ENCODE results near the gene TUBG1. TPM values are rescaled to one million over a fixed set of nuclear protein-coding genes. Genes with fewer than 3 reads are reported as not detected.

Gene TUBG1
- total RNA-seq = 30.3 TPM
- long read RNA-seq, transcript TUBG1-201 (11 exons, 1,611 nt) = major isoform, 75 of 97 reads
- long read RNA-seq, partial matches to known transcripts = 17 of 97 reads
- long read RNA-seq, other reads (novel, unspliced or antisense) = 5 of 97 reads

DNA sequence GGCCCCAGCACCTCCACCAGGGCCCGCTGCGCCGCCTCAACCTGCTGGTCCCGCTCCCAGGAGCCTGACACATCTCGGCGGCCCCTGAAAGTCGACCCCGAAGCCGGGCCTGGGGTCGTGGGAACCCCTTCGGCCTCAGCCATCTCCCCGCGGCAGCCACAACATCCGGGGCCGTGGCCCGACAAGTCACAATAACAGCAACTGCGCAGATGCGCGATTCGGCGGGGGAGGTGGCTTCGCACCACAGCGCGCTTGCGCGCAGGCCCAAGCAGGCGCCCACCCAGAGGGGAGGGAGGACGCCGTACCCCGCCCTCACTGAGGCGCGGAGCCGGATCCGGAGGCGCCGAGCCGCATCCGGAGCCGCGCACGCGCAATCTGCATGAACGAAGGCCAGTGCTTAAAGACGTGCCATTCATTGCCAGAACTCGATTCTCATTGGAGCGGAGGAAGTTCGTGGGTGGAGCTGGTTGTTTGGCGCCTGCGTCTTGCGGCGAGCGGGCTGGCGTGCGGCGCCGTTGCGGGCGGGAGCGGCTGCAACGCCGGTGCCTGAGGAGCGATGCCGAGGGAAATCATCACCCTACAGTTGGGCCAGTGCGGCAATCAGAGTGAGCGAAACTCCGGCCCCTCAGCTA lies at the start of gene TUBG1, which contains the start of gene RETREG3:
TUBG1 (plus strand) TSS at position 502 of the 632 bp plus-strand sequence; CDS start at position 557, 55 bp downstream.
RETREG3 (minus strand) TSS at position 193 of the 632 bp plus-strand sequence; CDS start at position 143, 50 bp downstream.
- Histone ChIP-seq H3K4me1 (peaks cover 51% of the 10 kb centered on the region), H3K9me3 (no peaks in the 10 kb centered on the region), H3K27ac (peak within 1 kb of the TSS; percentile 96), H3K27me3 (ENCODE audit: low read depth) (no peaks in the 10 kb centered on the region), H3K4me3 (peak within 1 kb of the TSS; percentile 99), H3K36me3 (peaks cover 27% of the 10 kb centered on the region)
- intact Hi-C loops (cut with DNase I) = no loop called here
- ATAC-seq (peak; percentile 98 to 99), DNase-seq (peak; percentile 99)
- TF ChIP-seq, protein P1, sequence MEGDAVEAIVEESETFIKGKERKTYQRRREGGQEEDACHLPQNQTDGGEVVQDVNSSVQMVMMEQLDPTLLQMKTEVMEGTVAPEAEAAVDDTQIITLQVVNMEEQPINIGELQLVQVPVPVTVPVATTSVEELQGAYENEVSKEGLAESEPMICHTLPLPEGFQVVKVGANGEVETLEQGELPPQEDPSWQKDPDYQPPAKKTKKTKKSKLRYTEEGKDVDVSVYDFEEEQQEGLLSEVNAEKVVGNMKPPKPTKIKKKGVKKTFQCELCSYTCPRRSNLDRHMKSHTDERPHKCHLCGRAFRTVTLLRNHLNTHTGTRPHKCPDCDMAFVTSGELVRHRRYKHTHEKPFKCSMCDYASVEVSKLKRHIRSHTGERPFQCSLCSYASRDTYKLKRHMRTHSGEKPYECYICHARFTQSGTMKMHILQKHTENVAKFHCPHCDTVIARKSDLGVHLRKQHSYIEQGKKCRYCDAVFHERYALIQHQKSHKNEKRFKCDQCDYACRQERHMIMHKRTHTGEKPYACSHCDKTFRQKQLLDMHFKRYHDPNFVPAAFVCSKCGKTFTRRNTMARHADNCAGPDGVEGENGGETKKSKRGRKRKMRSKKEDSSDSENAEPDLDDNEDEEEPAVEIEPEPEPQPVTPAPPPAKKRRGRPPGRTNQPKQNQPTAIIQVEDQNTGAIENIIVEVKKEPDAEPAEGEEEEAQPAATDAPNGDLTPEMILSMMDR (IDR thresholded peaks at IDR 0.05) = no peak

DNA sequence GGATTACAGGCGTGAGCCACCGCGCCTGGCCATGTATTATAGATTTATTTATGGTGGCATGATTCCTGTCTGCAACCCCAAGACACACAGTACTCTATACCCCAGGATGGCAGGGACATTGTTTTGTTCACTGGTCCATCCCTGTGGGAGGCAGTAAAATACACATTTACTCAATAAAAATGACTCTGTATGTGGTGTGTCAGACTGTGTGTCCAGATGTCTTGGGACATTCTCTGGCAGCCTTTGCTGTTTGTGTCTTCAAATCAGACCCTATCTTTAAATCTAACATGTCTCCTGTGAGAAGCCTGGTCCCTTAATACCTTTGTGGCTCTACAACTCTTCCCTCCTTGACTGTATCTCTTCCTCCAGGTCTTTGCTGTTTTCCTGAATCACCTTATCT lies 49.2 kb upstream of the TUBG1 start:
- intact Hi-C loops (cut with DNase I) = no loop called here
- TF ChIP-seq, protein P1 (IDR thresholded peaks at IDR 0.05) = no peak
- no peaks in the 10 kb centered on the region for H3K9me3 ChIP-seq
- no peak overlapping the region for H3K4me3 ChIP-seq
- ATAC-seq (no peak), DNase-seq (no peak)
- H3K36me3 ChIP-seq = peaks cover 13% of the 10 kb centered on the region
- no peak overlapping the region for H3K27ac ChIP-seq
- H3K4me1 ChIP-seq = peaks cover 39% of the 10 kb centered on the region
- no peaks in the 10 kb centered on the region for H3K27me3 ChIP-seq (ENCODE audit: low read depth)

GRCh38 chr17:42561897-42562387 lies 47.5 kb upstream of the TUBG1 start, which contains the start of gene COASY:
Gene COASY, plus strand, starts transcription at chr17:42562148. Its CDS starts 475 bp downstream, at chr17:42562623.
- peak; percentile 89 for ATAC-seq
- H3K4me3 ChIP-seq = peak within 1 kb of the TSS; percentile 96
- H3K27me3 ChIP-seq (ENCODE audit: low read depth) = no peaks in the 10 kb centered on the region
- peaks cover 23% of the 10 kb centered on the region for H3K36me3 ChIP-seq
- DNase-seq = peak; percentile 97
- intact Hi-C loops (cut with DNase I) = no loop called here
- H3K27ac ChIP-seq = peak within 1 kb of the TSS; percentile 73
- H3K4me1 ChIP-seq = peaks cover 43% of the 10 kb centered on the region
- no peaks in the 10 kb centered on the region for H3K9me3 ChIP-seq
- TF ChIP-seq, protein P1 (IDR thresholded peaks at IDR 0.05) = no peak

- ATAC-seq (peak in 1 of 2 donors; percentile 3), DNase-seq (peak; percentile 61)
- intact Hi-C loops (cut with DNase I) = no loop called here
- H3K27me3 ChIP-seq (ENCODE audit: low read depth) = no peaks in the 10 kb centered on the region
- H3K4me1 ChIP-seq = peaks cover 46% of the 10 kb centered on the region
- peak overlapping the region; percentile 96 for H3K4me3 ChIP-seq
- H3K9me3 ChIP-seq = no peaks in the 10 kb centered on the region
- H3K27ac ChIP-seq = peak overlapping the region; percentile 73
- peaks cover 23% of the 10 kb centered on the region for H3K36me3 ChIP-seq
- TF ChIP-seq, protein P1 (IDR thresholded peaks at IDR 0.05) = no peak
Observed at GRCh38 chr17:42562388-42563142, 46.9 kb upstream of the TUBG1 start.

- Histone ChIP-seq H3K27ac (peak overlapping the region; percentile 73), H3K9me3 (no peaks in the 10 kb centered on the region), H3K27me3 (ENCODE audit: low read depth) (no peaks in the 10 kb centered on the region), H3K36me3 (peaks cover 23% of the 10 kb centered on the region), H3K4me1 (peaks cover 52% of the 10 kb centered on the region), H3K4me3 (peak overlapping the region; percentile 96)
- ATAC-seq (no peak), DNase-seq (no peak)
- intact Hi-C loops (cut with DNase I) = no loop called here
- TF ChIP-seq, protein P1 (IDR thresholded peaks at IDR 0.05) = no peak
Observed at GRCh38 chr17:42563143-42563509, 46.4 kb upstream of the TUBG1 start.
